Fibroblast of gingiva (primary cell): ENCODE measurements around the gene NEK10.

Experiments used
- DNase-seq: peaks from one replicate; pipeline ENCODE4 v3.0.0-alpha.2; 2011; ENCODE audit warnings: low read depth

NEK10 gene

GRCh38 chr3:27244374-27244773, 124.8 kb downstream of the NEK10 start:
- DNase-seq, result no peak

GRCh38 chr3:27239951-27240350, 129.2 kb downstream of the NEK10 start:
- DNase-seq, result no peak

GRCh38 chr3:27228805-27229204, 140.4 kb downstream of the NEK10 start:
- DNase-seq, result no peak

GRCh38 chr3:27224197-27224596, 145.0 kb downstream of the NEK10 start:
- peak; percentile 44 for DNase-seq

- no peak for DNase-seq
Measured at GRCh38 chr3:27221264-27221932, 147.8 kb downstream of the NEK10 start.

GRCh38 chr3:27220166-27220565, 149.0 kb downstream of the NEK10 start:
- no peak for DNase-seq

- no peak for DNase-seq
Measured at GRCh38 chr3:27219127-27219845, 149.9 kb downstream of the NEK10 start.

- peak; percentile 33 for DNase-seq
Measured at GRCh38 chr3:27216955-27217552, 152.1 kb downstream of the NEK10 start.

- no peak for DNase-seq
Measured at GRCh38 chr3:27216295-27216855, 152.8 kb downstream of the NEK10 start.

- no peak for DNase-seq
Measured at GRCh38 chr3:27213450-27213849, 155.7 kb downstream of the NEK10 start.

- DNase-seq, result no peak
Measured at GRCh38 chr3:27209617-27210264, 159.4 kb downstream of the NEK10 start.

GRCh38 chr3:27208961-27209616, 160.1 kb downstream of the NEK10 start:
- DNase-seq, result no peak

- DNase-seq, result no peak
Measured at GRCh38 chr3:27202959-27203358, 166.2 kb downstream of the NEK10 start.

- DNase-seq, result no peak
Measured at GRCh38 chr3:27201492-27201891, 167.7 kb downstream of the NEK10 start.

GRCh38 chr3:27200721-27201489, 168.3 kb downstream of the NEK10 start:
- no peak for DNase-seq

GRCh38 chr3:27194861-27195483, 174.2 kb downstream of the NEK10 start:
- DNase-seq, result peak; percentile 42

GRCh38 chr3:27193056-27193455, 176.1 kb downstream of the NEK10 start:
- DNase-seq, result no peak

- no peak for DNase-seq
Measured at GRCh38 chr3:27186013-27186412, 183.2 kb downstream of the NEK10 start.

GRCh38 chr3:27185231-27185989, 183.8 kb downstream of the NEK10 start:
- DNase-seq, result no peak

GRCh38 chr3:27184261-27184660, 184.9 kb downstream of the NEK10 start:
- DNase-seq, result no peak
